Neural progenitor cell (in vitro differentiated cells): ENCODE data around the gene ZNF587B.

ENCODE experiments used
- CTCF ChIP-seq: fragments of 200-600 bp; sonication (generic); IDR thresholded peaks from 2 replicates; pipeline ENCODE4 v1.5.1; 2017; ENCODE audit warnings: antibody characterized with exemption, mild to moderate bottlenecking
- EZH2 ChIP-seq: fragments of 200-600 bp; sonication (generic); IDR thresholded peaks from 2 replicates; pipeline ENCODE4 v1.6.1; 2017; ENCODE audit warnings: antibody characterized with exemption, mild to moderate bottlenecking, moderate library complexity
- EZH2phosphoT487 ChIP-seq: fragments of 200-600 bp; sonication (generic); IDR thresholded peaks from 2 replicates; pipeline ENCODE4 v1.6.1; 2017; ENCODE audit warnings: antibody characterized with exemption

GRCh38 chr19:57786286-57786685, 43.8 kb upstream of the ZNF587B start:
- TF ChIP-seq CTCF = no peak
- TF ChIP-seq EZH2 = no peak
- no peak for TF ChIP-seq EZH2phosphoT487
